ENCODE measurements around the gene PTH2. TPM values are rescaled to one million over a fixed set of nuclear protein-coding genes. Genes with fewer than 3 reads are reported as not detected.

Gene PTH2
- total RNA-seq = not detected in 2 replicates

DNA sequence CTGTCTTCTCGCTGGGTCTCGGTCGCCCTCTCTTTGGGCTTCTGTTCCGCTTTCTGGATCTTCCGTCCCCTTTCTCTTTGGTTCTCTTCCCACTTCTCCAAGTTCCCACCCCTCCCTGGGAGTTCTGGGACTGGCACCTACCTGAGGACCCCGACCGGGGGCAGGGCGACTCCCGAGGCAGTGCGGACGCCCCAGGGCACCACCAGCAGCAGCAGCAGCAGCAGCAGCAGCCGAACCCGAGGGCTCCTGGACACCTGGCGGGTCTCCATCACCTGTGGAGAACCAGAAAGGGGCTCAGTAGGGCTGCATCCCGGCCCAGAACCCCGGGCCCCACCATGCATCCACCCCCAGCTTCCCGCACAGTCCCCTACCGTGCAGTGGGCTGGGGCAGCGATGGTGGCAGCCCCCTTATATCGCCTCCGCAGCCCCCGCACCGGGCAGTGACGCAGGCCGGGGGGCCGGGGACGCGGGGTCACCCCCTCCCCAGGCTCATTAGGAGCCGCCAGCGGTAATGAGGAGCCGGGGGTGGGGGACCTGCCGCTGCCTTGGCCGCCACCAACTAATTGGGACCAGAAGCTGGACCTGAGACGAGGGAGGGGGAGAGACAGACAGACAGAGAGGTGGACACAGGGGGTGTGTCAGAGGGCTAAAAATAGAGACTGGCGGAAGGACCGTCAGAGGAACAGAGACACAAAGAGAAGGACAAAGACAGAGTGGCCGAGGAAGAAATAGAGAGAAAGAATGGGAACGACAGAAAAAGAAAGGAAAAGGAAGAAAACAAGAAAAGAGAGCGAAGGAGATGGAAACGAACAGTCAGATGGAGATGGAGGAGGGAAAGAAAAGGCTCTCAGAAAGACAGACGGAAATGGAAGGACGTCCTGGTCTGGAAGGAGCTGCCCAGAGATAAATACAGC is at the start of gene PTH2:
PTH2 (minus strand) TSS at position 371 of the 914 bp plus-strand sequence; CDS start at position 269, 102 bp downstream.

GRCh38 chr19:49453013-49453756 is 29.9 kb upstream of the PTH2 start, which contains the start of gene ALDH16A1:
ALDH16A1 (plus strand) TSS chr19:49453225; CDS start chr19:49453332, 107 bp downstream.

DNA sequence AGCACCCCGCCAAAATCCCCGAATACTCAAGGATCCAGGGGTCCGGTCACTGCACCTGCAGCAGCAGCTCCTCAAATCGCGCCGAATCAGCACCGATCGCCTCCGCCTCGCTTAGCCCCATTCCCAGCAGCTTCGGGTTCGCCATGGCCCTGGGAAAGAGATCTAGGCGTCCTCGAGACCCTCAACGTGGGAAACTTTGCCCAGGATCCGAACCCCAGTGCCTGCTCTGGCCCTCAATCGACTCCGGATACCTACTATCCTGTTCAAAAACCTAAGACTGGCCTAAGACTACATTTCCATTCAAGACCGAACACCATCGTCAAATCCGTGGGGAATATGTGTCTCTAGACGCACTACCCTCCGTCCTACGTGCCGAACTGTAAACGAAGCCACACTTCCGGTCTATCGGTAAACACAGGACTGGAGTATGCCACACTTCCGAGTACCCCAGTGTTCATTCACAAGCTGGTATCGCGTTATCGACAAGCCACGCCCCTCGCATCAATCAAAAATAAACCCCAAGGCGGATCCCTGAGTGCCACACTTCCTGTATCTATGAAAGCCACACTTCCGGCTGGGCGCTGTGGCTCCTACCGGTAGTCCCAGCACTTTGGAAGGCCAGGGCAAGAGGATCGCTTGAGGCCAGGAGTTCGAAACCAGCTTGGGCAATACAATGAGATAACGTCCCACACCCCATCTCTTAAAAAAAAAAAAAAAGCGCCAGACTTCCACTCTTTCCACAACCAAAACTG is 28.4 kb upstream of the PTH2 start, which contains the start of gene PIH1D1:
PIH1D1 (minus strand) TSS at position 385 of the 752 bp plus-strand sequence; CDS start at position 145, 240 bp downstream.

DNA sequence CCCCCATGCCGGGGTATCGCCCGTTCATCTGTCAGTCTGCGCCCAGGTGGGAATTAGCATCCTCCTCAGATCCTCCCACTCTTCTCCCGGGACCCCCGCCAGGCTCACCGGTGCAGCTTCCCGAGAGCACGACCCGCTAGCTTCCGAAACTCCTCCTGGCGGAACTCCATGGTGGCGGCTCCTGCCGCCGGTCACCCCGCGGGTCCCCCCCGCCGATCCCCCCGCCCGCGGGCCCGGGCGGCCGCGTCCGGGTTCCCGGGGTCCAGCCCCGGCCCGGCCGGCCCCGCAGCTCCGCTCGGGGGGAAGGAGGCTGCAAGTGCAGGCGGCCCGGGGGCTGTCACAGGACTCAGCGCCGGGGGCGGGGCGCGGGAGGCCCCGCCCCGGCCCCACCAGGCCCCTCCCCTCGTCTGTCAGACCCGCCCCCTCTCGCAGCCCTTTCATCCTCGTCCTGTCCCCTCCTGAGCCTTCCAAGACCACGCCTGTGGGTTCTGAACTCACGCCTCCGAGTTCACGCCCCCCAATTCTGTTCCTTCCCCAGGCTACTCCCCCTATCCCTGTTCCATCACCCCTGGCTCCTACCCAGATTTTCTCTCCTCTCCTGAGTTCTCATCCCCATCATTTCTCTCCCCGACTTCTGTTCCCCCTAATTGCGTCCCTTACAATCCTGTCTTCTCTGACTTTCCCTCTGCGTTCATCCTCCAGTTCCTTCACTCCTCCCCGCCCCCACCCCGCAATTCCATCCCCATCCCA is 18.1 kb upstream of the PTH2 start, which contains the start of gene SLC17A7:
SLC17A7 (minus strand) TSS at position 318 of the 750 bp plus-strand sequence; CDS start at position 170, 148 bp downstream.

DNA sequence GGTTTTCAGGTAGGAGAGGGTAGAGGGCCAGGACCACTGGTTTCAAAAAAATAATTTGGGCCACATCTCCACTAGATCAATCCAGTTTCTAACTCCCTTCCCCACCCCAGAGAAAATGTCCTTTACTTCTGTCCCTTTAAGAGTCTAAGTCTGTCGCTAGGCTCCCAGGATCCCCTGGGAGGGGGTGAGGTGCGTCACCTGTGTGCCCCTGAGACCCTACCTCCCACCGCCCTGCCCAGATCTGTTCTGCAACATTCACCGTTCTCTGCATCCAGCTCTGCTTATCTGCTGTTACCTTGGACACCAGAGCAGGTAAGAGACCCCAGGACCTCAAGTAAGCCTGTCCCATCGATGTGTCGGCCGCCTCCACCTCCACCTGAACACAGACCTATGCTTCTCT is 1.9 kb upstream of the PTH2 start, which contains the start of gene GFY:
GFY (plus strand) TSS at position 211 of the 400 bp plus-strand sequence. CDS start 1,043 bp downstream, outside the sequence.

GRCh38 chr19:49387936-49388372 is 35.3 kb downstream of the PTH2 start, which contains the start of gene KASH5:
KASH5 (plus strand) TSS chr19:49388249; CDS start chr19:49390884, 2,635 bp downstream.

Other genes with a start within 250 kb of the PTH2 start
- gene SLC6A16, start 98.2 kb downstream of the PTH2 start, total RNA-seq = under 0.01 and 0.14 TPM in 2 replicates
- gene CD37, start 88.0 kb downstream of the PTH2 start, total RNA-seq = under 0.01 TPM in 1 of 2 replicates, not detected in the other
- 20.8 and 22.2 TPM in 2 replicates for gene TEAD2, start 61.0 kb downstream of the PTH2 start, total RNA-seq
- 0.59 TPM in 1 of 2 replicates, not detected in the other for gene DKKL1, start 59.6 kb downstream of the PTH2 start, total RNA-seq
- not detected in 2 replicates for gene KASH5, start 35.2 kb downstream of the PTH2 start, total RNA-seq
- gene GFY, start 1.9 kb upstream of the PTH2 start, total RNA-seq = not detected in 2 replicates
- gene SLC17A7, start 18.1 kb upstream of the PTH2 start, total RNA-seq = not detected in 2 replicates
- gene PIH1D1, start 28.4 kb upstream of the PTH2 start, total RNA-seq = 73.1 and 108 TPM in 2 replicates
- gene ALDH16A1, start 29.8 kb upstream of the PTH2 start, total RNA-seq = 11.9 and 13.5 TPM in 2 replicates
- 1.2 and 2.1 TPM in 2 replicates for gene FLT3LG, start 50.8 kb upstream of the PTH2 start, total RNA-seq
- 1,158 and 2,408 TPM in 2 replicates for gene RPL13A, start 64.2 kb upstream of the PTH2 start, total RNA-seq
- gene RPS11, start 73.0 kb upstream of the PTH2 start, total RNA-seq = 1,449 and 3,403 TPM in 2 replicates
- gene FCGRT, start 89.2 kb upstream of the PTH2 start, total RNA-seq = 33.5 and 71.9 TPM in 2 replicates
- gene RCN3, start 104.6 kb upstream of the PTH2 start, total RNA-seq = 388 and 521 TPM in 2 replicates
- 28.3 and 49.6 TPM in 2 replicates for gene NOSIP, start 157.1 kb upstream of the PTH2 start, total RNA-seq
- 0.23 and 0.89 TPM in 2 replicates for gene PRRG2, start 157.9 kb upstream of the PTH2 start, total RNA-seq
- gene PRR12, start 167.7 kb upstream of the PTH2 start, total RNA-seq = 2.7 and 5.2 TPM in 2 replicates
- 45.1 and 75.3 TPM in 2 replicates for gene RRAS, start 216.7 kb upstream of the PTH2 start, total RNA-seq
- 18.4 and 40.9 TPM in 2 replicates for gene SCAF1, start 218.8 kb upstream of the PTH2 start, total RNA-seq
- gene IRF3, start 242.4 kb upstream of the PTH2 start, total RNA-seq = 33.0 and 64.1 TPM in 2 replicates
- 1.5 and 2.4 TPM in 2 replicates for gene BCL2L12, start 242.5 kb upstream of the PTH2 start, total RNA-seq